Measurements from ENCODE around the gene MSMO1. TPM values are rescaled to one million over a fixed set of nuclear protein-coding genes. Genes with fewer than 3 reads are reported as not detected.

Gene MSMO1
- total RNA-seq, 4 donors from 2014 or later = 10.8 to 17.4 (median 12.4) TPM

GRCh38 chr4:165379678-165380064 lies 52.2 kb downstream of the MSMO1 start:
- Histone ChIP-seq H3K9me3 (peaks cover 0 to 5% (median 0%) of the 10 kb centered on the region in 4 donors), H3K27ac (replicated peaks in 1 of 4) (peak overlapping the region; percentile 76 to 89 (median 81)), H3K4me3 (peak overlapping the region; percentile 65 to 79 (median 72)), H3K36me3 (no peaks in the 10 kb centered on the region), H3K4me1 (peaks cover 0 to 40% (median 16%) of the 10 kb centered on the region in 4 donors), H3K27me3 (peaks cover 0 to 8% (median 0%) of the 10 kb centered on the region in 4 donors)
- no peak for DNase-seq (ENCODE audit: extremely low spot score)
- no peak for TF ChIP-seq EP300 (IDR thresholded peaks at IDR 0.05)
- no peak for TF ChIP-seq POLR2A (IDR thresholded peaks at IDR 0.05; ENCODE audit: low read depth)
- TF ChIP-seq POLR2AphosphoS5 (IDR thresholded peaks at IDR 0.05) = no peak
- TF ChIP-seq CTCF (IDR thresholded peaks at IDR 0.05) = no peak
- intact Hi-C loops (cut with DNase I) = loop anchor here (5.0 kb wide), 1 partner anchor 83 kb away; no protein-coding TSS in a partner anchor
- WGBS = 26% methylated on average over 11 of the region's 11 CpGs

DNA sequence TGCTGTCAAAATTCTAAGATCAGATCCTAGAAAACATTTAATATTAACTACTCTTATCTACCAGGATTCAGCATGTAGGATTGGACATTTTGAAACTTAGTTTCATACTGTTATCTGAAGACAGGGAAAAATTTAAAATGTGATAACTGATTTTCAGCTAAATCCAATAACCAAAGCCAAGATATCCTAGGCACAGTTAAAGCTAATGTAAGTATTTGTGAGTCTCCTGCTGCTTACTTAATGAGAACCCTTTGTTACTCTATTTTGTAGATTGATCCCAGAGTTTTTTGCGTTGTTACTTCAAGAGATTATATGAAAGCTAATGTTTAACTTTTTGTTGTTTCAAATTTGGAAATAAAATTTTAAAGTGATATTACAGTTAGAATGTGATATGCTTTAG lies 53.3 kb downstream of the MSMO1 start:
- H3K27me3 ChIP-seq = peaks cover 0 to 8% (median 0%) of the 10 kb centered on the region in 4 donors
- H3K4me3 ChIP-seq = peak overlapping the region in 2 of 4 donors; percentile 65 to 78
- no peaks in the 10 kb centered on the region for H3K9me3 ChIP-seq
- no peaks in the 10 kb centered on the region for H3K36me3 ChIP-seq
- no peak for DNase-seq (ENCODE audit: extremely low spot score)
- H3K4me1 ChIP-seq = peaks cover 0 to 40% (median 16%) of the 10 kb centered on the region in 4 donors
- TF ChIP-seq POLR2AphosphoS5 (IDR thresholded peaks at IDR 0.05) (no peak), POLR2A (IDR thresholded peaks at IDR 0.05; ENCODE audit: low read depth) (no peak), CTCF (IDR thresholded peaks at IDR 0.05) (no peak), EP300 (IDR thresholded peaks at IDR 0.05) (no peak)
- H3K27ac ChIP-seq (replicated peaks in 1 of 4) = no peak overlapping the region
- 84% methylated on average over 1 of the region's 1 CpG for WGBS
- intact Hi-C loops (cut with DNase I) = no loop called here

- DNase-seq (ENCODE audit: extremely low spot score) = no peak
- no peak for TF ChIP-seq POLR2A (IDR thresholded peaks at IDR 0.05; ENCODE audit: low read depth)
- TF ChIP-seq POLR2AphosphoS5 (IDR thresholded peaks at IDR 0.05) = no peak
- TF ChIP-seq EP300 (IDR thresholded peaks at IDR 0.05) = no peak
- TF ChIP-seq CTCF (IDR thresholded peaks at IDR 0.05) = no peak
- Histone ChIP-seq H3K4me3 (no peak overlapping the region), H3K4me1 (peaks cover 0 to 40% (median 16%) of the 10 kb centered on the region in 4 donors), H3K9me3 (no peaks in the 10 kb centered on the region), H3K27me3 (peaks cover 0 to 8% (median 0%) of the 10 kb centered on the region in 4 donors), H3K36me3 (no peaks in the 10 kb centered on the region), H3K27ac (replicated peaks in 1 of 4) (no peak overlapping the region)
- intact Hi-C loops (cut with DNase I) = no loop called here
- 92% methylated on average over 3 of the region's 3 CpGs for WGBS
These were observed 54.4 kb downstream of the MSMO1 start for GRCh38 chr4:165381821-165382373.

GRCh38 chr4:165382640-165383039 lies 55.2 kb downstream of the MSMO1 start:
- TF ChIP-seq POLR2A (IDR thresholded peaks at IDR 0.05; ENCODE audit: low read depth) (no peak), POLR2AphosphoS5 (IDR thresholded peaks at IDR 0.05) (no peak), CTCF (IDR thresholded peaks at IDR 0.05) (no peak), EP300 (IDR thresholded peaks at IDR 0.05) (no peak)
- Histone ChIP-seq H3K36me3 (no peaks in the 10 kb centered on the region), H3K27me3 (peaks cover 0 to 8% (median 0%) of the 10 kb centered on the region in 4 donors), H3K27ac (replicated peaks in 1 of 4) (no peak overlapping the region), H3K4me3 (no peak overlapping the region), H3K9me3 (no peaks in the 10 kb centered on the region), H3K4me1 (peaks cover 0 to 40% (median 16%) of the 10 kb centered on the region in 4 donors)
- no peak for DNase-seq (ENCODE audit: extremely low spot score)
- intact Hi-C loops (cut with DNase I) = no loop called here
- 95% methylated on average over 1 of the region's 1 CpG for WGBS

Data from esophagus muscularis mucosa (tissue), 4 donors.